ENCODE results near the gene HMX2.

Gene HMX2

DNA sequence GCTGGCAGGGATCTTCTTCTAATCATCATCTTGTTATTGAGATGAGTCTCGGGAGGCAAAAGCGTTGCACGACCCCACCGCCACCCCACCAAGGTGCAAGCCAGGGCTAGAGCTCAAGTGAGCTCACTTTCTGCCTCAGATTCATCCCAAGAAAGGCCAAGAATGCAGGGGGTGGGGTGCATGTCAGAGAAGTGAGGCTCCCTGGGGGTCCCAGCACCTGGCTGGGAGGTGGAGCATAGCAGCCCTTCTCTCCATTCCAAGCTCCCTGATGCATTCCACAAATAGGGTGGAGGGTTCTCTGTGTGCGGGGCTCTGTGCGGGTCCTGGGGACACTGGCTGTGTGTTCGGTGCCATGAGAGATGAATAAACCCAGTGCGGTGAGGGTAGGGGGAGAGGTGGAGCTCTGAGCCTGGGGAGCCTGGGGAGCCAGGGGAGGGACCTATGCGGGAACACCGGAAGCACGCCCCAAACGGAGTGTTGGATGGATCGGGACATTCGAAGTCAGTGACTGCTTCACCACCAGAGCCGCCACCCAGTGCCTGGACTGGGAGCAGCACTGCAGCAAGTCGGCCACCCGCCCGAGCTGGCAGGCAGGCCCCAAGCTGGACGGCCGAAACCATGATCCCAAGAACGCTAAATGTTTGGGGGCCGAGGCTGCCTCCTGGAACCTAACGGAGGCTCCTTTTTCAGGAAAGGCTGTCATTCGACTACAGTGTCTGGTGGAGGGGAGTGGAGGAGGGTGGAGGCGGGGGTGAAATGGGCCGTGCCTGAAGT is 30.1 kb upstream of the HMX2 start:
- no peak for DNase-seq (ENCODE audit: low spot score)
- in situ Hi-C loops (cut with MboI; ENCODE audit: low pct_unique_long_range_greater_than_20kb, low sequenced_read_pairs, unreplicated experiment), result loop anchor here (25.0 kb wide), 1 partner anchor 844 kb away; no protein-coding TSS in a partner anchor
- TF ChIP-seq, protein P1, sequence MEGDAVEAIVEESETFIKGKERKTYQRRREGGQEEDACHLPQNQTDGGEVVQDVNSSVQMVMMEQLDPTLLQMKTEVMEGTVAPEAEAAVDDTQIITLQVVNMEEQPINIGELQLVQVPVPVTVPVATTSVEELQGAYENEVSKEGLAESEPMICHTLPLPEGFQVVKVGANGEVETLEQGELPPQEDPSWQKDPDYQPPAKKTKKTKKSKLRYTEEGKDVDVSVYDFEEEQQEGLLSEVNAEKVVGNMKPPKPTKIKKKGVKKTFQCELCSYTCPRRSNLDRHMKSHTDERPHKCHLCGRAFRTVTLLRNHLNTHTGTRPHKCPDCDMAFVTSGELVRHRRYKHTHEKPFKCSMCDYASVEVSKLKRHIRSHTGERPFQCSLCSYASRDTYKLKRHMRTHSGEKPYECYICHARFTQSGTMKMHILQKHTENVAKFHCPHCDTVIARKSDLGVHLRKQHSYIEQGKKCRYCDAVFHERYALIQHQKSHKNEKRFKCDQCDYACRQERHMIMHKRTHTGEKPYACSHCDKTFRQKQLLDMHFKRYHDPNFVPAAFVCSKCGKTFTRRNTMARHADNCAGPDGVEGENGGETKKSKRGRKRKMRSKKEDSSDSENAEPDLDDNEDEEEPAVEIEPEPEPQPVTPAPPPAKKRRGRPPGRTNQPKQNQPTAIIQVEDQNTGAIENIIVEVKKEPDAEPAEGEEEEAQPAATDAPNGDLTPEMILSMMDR (IDR thresholded peaks at IDR 0.05; ENCODE audit: extremely low read depth, insufficient read depth, missing control alignments), result no peak

DNA sequence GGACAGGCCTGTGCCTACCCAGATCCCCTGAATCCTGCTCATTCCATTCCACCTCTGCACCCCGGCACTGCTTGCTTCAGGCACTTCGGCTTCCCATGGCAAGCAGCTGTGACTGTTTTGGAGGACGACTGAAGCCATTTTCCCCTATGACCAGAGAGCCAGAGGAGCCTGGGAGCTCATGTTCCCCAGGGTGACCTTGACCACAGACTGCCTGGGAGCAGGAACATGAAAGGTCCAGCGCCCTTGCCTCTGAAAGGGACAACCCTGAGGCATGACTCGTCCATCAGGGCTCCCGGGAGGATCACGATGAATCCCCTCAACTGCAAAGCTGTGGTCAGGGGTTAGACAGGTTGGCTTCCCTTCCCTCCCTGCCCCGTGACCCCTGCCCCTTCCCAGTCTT is 28.9 kb upstream of the HMX2 start:
- DNase-seq (ENCODE audit: low spot score), result no peak
- in situ Hi-C loops (cut with MboI; ENCODE audit: low pct_unique_long_range_greater_than_20kb, low sequenced_read_pairs, unreplicated experiment), result loop anchor here (25.0 kb wide), 1 partner anchor 843 kb away; no protein-coding TSS in a partner anchor
- TF ChIP-seq, protein P1 (IDR thresholded peaks at IDR 0.05; ENCODE audit: extremely low read depth, insufficient read depth, missing control alignments), result no peak

DNA sequence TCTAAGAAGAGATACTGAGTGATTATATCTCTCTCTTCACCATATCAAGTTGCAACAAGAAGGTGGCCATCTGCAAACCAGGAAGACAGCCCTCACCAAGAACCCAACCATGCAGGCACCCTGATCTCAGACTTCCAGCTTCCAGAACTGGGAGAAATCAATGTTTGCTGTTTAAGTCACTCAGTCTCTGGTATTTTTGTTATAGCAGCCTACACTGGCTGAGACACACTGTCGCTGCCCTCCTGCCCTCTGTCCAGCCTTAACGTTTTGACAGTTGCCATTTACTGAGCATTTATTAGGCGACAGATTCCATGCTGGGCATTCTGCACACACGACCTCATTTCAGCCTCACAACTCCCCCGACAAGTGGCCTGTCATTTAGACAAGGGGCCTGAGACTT is 21.7 kb upstream of the HMX2 start:
- DNase-seq (ENCODE audit: low spot score), result no peak
- in situ Hi-C loops (cut with MboI; ENCODE audit: low pct_unique_long_range_greater_than_20kb, low sequenced_read_pairs, unreplicated experiment), result no loop called here
- TF ChIP-seq, protein P1 (IDR thresholded peaks at IDR 0.05; ENCODE audit: extremely low read depth, insufficient read depth, missing control alignments), result no peak

DNA sequence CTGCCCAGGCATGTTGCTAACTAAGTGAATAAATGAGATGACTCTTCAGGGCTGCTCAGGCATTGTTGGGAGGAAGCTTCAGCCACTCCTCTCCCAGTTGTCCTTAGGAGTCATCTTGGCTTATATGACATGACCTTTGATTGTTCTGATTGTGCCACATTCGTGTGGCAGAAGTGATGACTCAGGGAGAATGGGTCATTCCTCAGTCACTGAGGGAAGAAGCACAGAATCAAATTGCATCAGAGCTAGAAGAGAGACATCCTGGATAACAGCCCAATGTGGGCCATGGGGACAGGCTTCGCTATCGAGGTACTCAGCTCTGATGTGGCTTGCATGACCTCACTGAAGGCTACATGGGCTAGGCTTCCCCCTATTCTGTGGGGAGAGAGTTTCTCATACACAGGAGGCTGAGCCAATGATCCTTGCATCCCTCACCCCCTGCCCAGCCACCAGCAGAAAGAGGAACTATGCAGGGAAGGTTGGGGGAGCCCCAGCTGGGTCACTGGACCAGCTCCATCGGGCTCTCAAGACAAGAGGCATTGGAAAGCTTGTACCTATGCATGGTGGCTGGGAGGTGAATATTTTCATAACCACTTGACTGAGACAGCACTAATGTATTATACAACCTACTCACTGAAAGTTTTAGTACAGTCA is 18.2 kb upstream of the HMX2 start:
- TF ChIP-seq, protein P1 (IDR thresholded peaks at IDR 0.05; ENCODE audit: extremely low read depth, insufficient read depth, missing control alignments), result no peak
- in situ Hi-C loops (cut with MboI; ENCODE audit: low pct_unique_long_range_greater_than_20kb, low sequenced_read_pairs, unreplicated experiment), result loop anchor here (5.0 kb wide), 1 partner anchor 418 kb away; no protein-coding TSS in a partner anchor
- DNase-seq (ENCODE audit: low spot score), result no peak

DNA sequence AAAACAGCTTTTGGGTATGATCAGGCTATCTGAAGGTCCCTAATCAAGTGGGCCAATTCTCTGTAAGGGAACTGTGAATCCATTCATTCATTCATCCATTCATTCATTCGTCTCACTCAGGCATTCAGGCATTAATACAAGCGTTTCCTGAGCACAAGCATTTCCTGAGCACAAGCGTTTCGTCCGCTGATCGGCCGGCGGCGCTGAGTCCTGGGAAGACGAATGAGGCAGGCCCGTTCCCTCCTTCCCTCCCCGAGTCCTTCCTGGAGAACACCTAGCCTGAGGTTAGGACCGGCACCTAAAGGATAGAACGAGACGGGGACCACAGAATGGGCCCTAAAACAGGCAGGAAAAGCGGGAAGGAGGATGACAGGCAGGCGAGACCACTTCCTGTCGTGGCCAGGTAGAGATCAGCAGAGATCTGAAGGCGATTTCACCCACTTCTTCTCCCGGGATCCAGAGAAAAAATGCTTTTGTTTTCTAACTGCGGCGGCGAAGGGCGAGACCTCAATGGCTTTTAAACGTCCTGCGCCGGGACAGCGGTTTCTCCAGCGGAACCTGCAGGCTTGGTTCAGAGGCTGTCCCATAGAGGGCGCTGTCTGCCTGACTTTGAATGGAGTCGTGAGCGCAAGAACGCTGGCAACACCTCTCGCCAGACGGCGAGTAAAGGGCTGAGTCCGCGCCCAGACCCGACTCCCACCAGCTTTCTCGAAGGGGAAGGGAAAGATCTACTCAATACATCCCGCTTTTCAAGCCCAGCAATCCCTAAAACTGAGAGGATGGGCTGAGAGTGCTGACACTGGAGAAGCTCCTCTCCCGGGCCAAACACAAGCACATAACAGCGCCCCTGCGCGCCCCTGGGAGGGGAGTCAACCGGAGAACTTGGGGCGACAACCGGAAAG is 15.1 kb upstream of the HMX2 start:
- in situ Hi-C loops (cut with MboI; ENCODE audit: low pct_unique_long_range_greater_than_20kb, low sequenced_read_pairs, unreplicated experiment), result loop anchor here (5.0 kb wide), 1 partner anchor 414 kb away; no protein-coding TSS in a partner anchor
- TF ChIP-seq, protein P1 (IDR thresholded peaks at IDR 0.05; ENCODE audit: extremely low read depth, insufficient read depth, missing control alignments), result peak; percentile 97
- peak; percentile 90 for DNase-seq (ENCODE audit: low spot score)
